VCaP (cell line): Measurements from ENCODE around the gene ACVR1.

Experiments
- H3K27ac ChIP-seq: fragments of 450-650 bp; 2 replicates; pipeline ENCODE4 v1.5.1; 2017
- CTCF ChIP-seq: fragments of 450-650 bp; conservative IDR thresholded peaks from 2 replicates; pipeline ENCODE4 v1.5.1; 2017; ENCODE audit warnings: mild to moderate bottlenecking, moderate library complexity

Gene ACVR1

GRCh38 chr2:157751462-157752058 is 124.6 kb downstream of the ACVR1 start:
- H3K27ac ChIP-seq = no peak overlapping the region
- no peak for TF ChIP-seq CTCF

- no peak overlapping the region for H3K27ac ChIP-seq
- TF ChIP-seq CTCF = no peak
Measured at GRCh38 chr2:157749684-157750083, 126.4 kb downstream of the ACVR1 start.

DNA sequence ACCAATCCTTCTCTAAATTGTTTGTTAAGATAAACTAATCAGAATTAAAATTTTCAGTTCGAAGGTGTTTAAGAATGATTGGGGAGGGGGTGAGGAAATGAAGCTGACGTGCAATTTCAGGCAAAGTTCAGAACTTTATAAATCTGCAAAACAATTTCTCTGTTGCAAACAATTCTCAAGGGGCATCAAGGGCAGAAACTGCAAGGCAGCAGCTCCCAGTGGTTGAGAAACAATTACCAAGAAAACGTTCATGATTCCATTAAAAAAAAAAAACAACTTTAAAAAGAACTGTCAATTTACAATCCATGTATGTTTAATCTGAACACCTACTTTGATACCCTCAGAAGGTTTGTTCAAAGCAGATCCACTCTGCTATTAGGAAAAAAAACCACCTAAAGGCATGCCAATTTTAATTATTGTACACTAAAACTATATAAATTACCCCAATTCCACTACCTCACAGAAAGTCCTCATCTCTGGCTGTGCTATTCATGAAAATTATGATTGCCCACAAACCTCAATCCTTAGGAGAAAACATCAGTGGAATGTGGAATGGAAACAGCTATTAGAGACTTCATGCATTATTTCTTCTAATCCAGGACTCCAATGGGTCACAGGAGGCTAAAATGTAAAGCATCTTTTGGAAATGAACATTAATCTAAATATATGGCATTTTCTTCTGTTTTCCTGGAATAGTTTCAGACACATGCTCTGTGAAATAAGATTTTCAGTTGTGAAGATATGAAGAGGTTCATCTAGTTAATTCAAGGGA is 127.6 kb downstream of the ACVR1 start:
- no peak overlapping the region for H3K27ac ChIP-seq
- TF ChIP-seq CTCF = no peak

GRCh38 chr2:157747695-157748370 is 128.3 kb downstream of the ACVR1 start:
- H3K27ac ChIP-seq = no peak overlapping the region
- TF ChIP-seq CTCF = no peak

GRCh38 chr2:157747280-157747679 is 128.8 kb downstream of the ACVR1 start:
- no peak for TF ChIP-seq CTCF

DNA sequence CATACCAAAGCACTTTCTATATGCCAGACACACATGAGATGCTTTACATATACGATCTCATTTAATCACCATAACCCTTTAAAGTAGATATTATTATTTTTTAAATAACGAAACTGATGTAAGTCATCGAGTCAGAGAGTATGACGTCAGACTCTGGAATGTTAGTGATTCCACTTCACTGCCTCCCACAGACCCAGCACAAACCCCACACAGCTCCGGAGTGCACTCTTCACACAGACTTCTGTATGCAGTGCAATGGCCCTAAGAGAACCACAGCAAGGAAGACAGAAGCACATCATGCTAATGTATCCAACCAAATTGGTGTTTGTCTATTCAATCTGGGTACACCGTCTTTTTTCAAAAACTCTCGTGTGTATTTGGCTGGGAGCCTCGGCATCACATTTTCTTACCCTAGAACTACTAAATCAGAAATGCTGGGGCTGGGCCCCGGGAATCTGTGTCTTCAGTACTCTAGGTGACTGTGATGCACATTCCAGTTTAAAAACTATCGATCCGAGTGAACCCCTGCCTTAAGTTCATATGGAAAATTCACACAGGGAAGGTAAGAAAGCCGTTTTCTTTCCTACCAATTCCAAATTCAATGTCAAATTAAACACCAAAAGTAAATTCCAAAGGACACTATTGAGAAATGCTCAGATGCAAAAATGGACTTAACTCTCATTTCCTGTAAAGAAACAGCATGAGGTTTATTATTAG is 129.7 kb downstream of the ACVR1 start:
- TF ChIP-seq CTCF = no peak
- no peak overlapping the region for H3K27ac ChIP-seq

More at GRCh38 chr2:157747280-157747679, 128.8 kb downstream of the ACVR1 start:
- no peak overlapping the region for H3K27ac ChIP-seq

- H3K27ac ChIP-seq = no peak overlapping the region
- TF ChIP-seq CTCF = no peak
Measured at GRCh38 chr2:157744571-157745076, 131.5 kb downstream of the ACVR1 start.
